Eye (tissue), 1 donor: ENCODE measurements around the gene PRKN.

Experiments
- DNase-seq: peaks from one replicate; pipeline ENCODE4 v3.0.0-alpha.2; 2015

Gene PRKN

GRCh38 chr6:162371121-162371520, 356.4 kb downstream of the PRKN start:
- DNase-seq = no peak

GRCh38 chr6:162369091-162369490, 358.5 kb downstream of the PRKN start:
- no peak for DNase-seq

- no peak for DNase-seq
Measured at GRCh38 chr6:162364488-162364887, 363.1 kb downstream of the PRKN start.

DNA sequence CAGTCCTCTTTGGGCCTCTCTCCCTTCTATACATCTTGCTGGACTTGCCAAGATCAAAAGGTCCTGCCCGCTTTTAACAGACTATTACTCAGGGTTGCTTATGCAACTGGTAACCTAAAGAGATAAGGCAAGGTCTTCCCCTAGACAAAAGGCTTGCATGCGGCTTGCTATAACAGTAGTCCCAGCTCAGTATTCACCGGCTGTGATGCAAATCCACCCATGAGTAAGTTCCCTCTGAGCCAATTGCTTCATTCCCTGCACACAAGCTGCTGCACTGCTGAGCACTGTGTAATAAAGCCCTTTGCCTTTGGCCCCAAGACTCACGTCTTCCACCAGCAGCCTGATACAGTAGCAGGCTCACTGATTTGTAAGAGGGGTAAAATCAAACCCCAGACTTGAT, 363.8 kb downstream of the PRKN start:
- DNase-seq = no peak

DNA sequence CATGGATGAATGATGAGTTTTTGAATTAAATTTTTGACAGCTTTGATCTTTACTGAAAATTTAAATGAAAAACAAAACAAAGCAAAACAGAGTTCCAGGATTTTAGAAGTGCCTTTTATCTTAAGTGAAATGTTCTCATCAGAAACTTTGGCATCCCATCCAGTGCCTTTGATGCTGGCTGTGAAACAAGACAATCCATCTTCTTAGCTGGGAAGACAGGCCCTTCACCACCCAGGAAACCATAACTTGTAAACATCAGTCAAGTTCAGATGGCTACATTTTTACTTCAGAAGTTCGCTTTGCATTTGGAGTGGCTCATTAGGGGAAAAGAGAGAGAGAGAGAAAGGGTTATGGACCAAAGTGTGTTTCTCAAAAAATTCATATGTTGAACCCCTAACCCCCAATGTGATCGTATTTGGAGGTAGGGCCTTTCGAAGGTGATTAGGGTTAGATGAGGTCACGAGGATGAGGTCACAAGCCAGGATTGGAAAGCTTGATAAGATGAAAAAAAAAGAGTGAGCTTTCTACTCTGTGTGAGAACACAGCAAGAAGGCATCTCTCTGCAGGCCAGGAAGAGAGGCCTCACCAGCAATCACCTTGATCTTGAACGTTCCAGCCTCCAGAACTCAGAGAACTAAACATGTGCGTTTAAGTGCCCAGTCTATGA, 366.5 kb downstream of the PRKN start:
- DNase-seq = no peak

DNA sequence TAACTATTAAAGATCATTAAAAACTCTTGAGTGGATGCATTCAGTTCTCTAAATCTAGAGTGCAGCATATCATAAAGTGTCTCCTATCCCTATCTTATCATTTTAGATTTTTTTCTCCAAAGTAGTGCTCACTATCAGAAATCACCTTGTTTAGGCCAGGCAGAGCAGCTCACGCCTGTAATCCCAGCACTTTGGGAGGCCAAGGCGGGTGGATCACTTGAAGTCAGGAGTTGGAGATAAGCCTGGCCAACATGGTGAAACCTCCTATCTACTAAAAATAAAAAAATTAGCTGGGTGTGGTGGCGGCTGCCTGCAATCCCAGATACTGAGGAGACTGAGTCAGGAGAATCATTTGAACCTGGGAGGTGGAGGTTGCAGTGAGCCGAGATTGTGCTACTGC, 368.9 kb downstream of the PRKN start:
- no peak for DNase-seq

GRCh38 chr6:162345051-162345511, 382.5 kb downstream of the PRKN start:
- DNase-seq = no peak

DNA sequence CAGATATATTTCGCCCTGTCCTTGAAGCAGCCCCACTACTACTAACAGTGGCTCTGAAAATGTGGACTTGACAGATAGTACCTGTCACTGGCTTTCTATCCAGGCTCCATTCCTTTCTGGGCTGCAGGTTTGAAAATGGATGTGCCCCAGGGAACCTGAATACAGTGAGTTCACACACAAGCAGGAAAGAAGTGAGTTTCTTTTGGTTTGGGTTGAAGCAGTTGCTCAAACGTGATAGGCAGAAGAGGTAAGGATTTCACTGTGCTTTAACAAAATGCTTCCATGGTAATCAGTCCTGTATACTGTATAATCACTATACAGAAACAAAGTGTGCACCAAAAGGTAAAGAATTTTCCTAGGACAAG, 382.9 kb downstream of the PRKN start:
- DNase-seq = no peak

DNA sequence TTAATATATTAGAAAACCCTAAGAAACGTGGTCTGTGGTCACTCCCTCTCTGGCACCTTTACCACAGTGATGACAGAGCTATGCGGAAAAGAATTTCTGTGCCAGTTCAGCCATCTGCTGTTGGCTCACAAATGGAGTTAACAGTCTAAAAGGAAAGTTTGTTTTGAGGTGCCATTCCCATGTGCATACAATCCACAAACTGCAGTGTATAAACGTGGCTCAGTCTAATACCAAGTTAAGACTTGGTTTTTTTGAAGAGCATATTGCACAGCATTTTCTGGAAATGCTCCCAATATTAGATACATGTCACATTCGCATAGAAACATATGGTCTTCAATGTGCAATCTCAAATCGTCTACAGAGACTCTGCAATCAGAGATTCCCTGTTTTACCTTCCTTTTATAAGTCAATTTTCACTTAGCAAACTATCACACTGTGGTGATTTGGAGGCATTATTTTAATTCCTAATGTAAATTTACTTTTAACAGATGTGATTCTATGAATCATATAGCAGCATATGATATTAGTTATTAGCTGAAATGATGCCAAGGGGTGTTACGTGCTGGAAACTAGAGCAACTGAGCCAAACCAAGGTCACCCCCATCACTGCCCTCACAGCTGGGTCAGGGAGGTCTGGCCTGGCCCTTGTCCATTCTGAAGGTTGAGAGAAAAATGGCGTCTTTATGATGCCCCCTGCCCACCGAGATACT, 383.5 kb downstream of the PRKN start:
- DNase-seq = peak; percentile 12

DNA sequence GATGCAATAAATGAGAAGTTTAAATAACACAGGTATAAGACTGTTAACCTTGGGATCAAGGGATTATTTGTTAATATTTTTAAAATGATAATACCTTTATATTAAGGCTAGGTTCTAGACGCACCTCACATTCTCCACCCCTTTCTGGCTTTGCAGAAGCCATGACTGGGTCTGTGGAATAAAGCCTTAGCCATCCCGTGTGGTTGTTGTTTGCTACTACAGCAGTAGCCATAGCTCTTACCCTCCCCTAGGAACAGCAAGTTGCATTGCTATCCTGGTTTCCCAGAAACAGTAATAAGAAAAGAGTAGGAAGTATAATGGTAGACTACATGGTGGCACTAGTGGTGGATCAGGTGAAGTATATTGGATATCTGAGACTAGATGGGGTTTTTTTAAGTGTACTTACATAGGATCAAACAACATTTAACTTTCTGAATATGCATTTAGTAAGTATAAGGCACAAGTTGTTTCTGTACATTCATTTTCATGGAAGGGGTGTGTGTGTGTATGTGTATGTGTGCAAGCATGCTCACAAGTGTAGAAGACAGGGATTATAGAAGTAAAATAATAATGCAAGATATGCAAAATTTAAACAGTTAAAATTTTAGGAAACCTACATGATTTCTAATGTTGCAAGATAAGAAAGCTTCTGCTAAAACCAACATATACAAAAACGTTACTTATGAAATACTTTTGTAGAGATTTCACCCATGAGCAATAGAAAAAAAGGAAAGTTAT, 384.2 kb downstream of the PRKN start:
- no peak for DNase-seq

- DNase-seq = no peak
Measured at GRCh38 chr6:162337412-162337811, 390.2 kb downstream of the PRKN start.

DNA sequence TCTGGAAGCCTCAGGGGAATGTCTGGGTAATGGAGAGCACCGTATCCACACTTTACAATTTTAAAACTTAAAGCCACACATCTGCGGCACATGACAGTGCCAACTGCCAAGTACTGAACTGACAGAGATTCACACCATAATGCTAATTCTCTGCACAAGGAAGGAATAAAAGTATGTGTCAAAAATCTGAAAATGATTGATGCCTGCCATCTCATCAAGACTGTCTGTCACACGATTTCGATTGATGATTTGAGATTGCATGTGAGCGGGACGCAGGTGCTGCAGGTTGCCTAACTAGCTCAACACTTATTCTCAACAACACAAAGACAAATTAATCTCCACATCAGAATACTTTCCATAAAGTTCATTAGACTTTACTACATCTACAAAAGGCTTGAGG, 391.2 kb downstream of the PRKN start:
- DNase-seq = no peak

DNA sequence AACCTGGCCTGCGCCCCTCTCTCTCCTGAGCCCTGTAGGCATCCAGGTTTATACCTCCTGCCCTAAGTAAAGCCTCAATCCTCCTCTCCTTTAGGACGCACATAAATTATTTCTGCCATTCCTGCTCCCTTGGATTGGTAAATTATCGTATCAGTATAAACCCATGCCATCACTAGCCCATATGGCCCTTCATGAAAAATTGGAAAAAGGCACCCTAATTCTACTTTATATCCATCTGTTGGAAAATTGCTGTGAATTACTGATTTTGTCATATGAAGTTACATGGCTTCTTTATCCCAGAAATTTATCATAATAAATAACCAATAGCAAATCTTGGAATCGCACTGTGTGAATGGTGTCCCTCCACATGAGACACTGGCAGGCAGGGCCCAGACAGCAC, 395.2 kb downstream of the PRKN start:
- no peak for DNase-seq

DNA sequence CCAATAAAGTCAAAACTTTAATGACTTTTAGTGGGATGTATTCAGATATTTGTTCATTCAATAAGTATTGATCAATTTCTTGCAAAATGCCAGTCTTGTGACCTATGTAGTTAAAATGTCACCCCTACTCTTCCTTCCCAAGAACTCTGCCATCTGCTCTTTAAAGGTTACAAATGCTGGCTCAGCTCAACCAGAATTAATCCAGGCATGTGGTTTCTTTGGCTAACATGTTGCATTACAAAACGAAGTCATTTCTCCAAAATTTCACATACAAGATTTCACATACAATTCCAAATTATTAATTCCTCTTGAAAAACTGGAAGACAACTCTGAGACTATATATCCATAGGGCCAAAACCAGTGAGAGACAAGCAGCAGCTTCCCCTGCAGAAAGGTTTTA, 395.7 kb downstream of the PRKN start:
- no peak for DNase-seq

DNA sequence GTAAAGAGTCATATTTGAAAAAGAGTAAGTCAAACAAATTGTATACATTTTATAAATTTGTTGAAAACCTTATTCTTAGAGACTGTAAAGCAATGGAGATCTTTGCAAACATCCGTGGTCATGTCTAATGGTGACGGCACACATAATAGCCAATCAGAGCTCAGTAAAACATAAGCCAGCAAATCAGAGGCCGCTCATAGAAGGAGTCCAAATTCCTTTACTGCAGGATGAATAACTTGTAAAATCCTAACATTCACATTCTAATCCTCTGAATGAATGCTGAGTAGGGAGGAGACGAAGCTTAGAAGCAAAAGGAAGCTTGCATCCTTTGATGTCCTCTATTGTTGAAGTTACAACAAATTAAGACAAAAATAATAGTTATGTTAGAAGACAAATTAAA, 401.7 kb downstream of the PRKN start:
- no peak for DNase-seq

- no peak for DNase-seq
Measured at GRCh38 chr6:162325051-162325450, 402.5 kb downstream of the PRKN start.

DNA sequence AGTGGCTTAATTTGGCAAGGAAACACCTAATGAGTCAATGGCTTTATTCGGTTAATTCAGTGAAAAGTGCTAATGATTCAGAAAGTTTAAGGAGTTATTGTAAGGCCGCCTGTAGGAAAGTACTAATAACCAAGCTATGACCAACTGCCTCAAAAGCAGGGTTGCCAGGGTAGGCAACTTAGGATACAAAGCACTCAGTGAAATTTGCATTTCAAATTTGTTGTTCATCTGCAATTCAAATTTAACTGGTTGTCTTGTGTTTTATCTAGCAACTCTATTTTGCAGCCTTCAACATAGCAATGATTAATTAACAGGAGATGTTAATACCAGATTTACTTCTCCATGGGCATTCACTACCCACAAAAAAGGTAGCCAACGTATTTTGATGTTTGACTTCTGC, 412.3 kb downstream of the PRKN start:
- no peak for DNase-seq

DNA sequence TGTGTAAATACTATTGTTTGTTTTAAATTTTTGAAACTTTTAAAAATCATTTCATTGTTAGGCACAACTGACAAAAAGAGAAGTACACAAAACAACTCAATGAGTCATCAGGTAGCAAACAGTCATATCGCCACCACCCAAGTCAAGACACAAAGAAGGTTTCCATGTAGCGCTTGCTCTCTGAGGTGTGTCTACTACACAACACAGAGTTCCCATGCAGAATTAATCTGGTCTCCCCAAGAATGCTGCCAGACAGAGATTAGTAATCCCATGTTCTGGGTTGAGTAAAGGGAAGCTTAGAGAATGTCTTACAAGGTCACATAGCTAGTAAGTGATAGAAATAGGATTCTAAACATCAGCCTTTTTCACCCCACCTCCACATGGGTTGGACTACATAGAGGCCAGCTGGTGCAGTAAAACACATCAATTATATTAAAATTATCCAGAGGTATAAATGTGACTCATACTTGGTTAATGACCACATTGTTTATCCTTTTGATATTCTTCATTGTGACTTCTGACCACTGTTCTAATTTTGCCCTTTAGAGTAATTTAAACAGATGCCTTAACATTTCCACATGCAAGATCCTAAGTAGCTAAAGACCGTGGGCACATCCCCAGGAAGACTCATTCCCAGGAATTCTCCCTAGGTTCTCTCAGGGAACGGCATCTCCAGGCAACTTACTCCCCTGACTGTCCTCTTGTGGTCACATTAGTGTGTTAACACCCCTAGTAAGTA, 413.5 kb downstream of the PRKN start:
- DNase-seq = no peak

GRCh38 chr6:162307865-162308264, 419.7 kb downstream of the PRKN start:
- no peak for DNase-seq

- no peak for DNase-seq
Measured at GRCh38 chr6:162306616-162307015, 420.9 kb downstream of the PRKN start.

GRCh38 chr6:162301128-162301527, 426.4 kb downstream of the PRKN start:
- no peak for DNase-seq

DNA sequence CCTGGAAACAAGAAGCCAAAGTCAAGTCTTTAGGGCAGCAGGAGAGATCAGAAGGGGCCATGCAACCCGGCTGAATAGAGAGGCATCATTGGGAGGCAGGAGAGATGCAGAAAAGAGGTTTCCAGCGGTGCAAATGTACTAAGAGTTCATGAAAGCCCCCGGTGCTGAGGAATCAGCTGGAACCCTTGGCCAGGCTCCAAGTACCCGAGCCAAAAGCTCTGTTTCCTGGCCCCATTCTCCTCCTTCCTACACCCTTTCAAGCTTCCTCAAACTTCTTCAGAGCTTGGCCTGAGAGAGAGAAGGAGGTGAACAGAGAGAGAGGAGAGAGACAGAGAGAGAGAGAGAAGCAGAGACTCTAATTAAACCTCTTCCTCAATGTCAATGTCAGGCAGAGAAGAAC, 433.5 kb downstream of the PRKN start:
- peak; percentile 17 for DNase-seq

GRCh38 chr6:162292915-162293314, 434.7 kb downstream of the PRKN start:
- no peak for DNase-seq
